GM18520 (cell line): ENCODE measurements around the gene HSD17B12.

Source experiments
- ATAC-seq: cut with Tn5 transposase; IDR thresholded peaks from one replicate; pipeline ENCODE4 v1.9.1; 2021; ENCODE audit not compliant: unreplicated experiment

The HSD17B12 gene

GRCh38 chr11:43687120-43687791 is 6.7 kb downstream of the HSD17B12 start:
- ATAC-seq = peak; percentile 46

GRCh38 chr11:43688394-43688793 is 7.9 kb downstream of the HSD17B12 start:
- no peak for ATAC-seq

GRCh38 chr11:43689167-43689566 is 8.6 kb downstream of the HSD17B12 start:
- no peak for ATAC-seq

- no peak for ATAC-seq
Observed at GRCh38 chr11:43690929-43691725, 10.6 kb downstream of the HSD17B12 start.

GRCh38 chr11:43691806-43692205 is 11.3 kb downstream of the HSD17B12 start:
- ATAC-seq = no peak

- no peak for ATAC-seq
Observed at GRCh38 chr11:43693069-43693468, 12.5 kb downstream of the HSD17B12 start.

- no peak for ATAC-seq
Observed at GRCh38 chr11:43693731-43694130, 13.2 kb downstream of the HSD17B12 start.

GRCh38 chr11:43694477-43694876 is 13.9 kb downstream of the HSD17B12 start:
- ATAC-seq = no peak

- ATAC-seq = no peak
Observed at GRCh38 chr11:43697679-43698078, 17.1 kb downstream of the HSD17B12 start.

- ATAC-seq = no peak
Observed at GRCh38 chr11:43699870-43700269, 19.3 kb downstream of the HSD17B12 start.

GRCh38 chr11:43706631-43707030 is 26.1 kb downstream of the HSD17B12 start:
- no peak for ATAC-seq

GRCh38 chr11:43708776-43709175 is 28.2 kb downstream of the HSD17B12 start:
- ATAC-seq = no peak

GRCh38 chr11:43709689-43710088 is 29.2 kb downstream of the HSD17B12 start:
- ATAC-seq = no peak

GRCh38 chr11:43712676-43713075 is 32.1 kb downstream of the HSD17B12 start:
- ATAC-seq = no peak

GRCh38 chr11:43718373-43718772 is 37.8 kb downstream of the HSD17B12 start:
- no peak for ATAC-seq

- no peak for ATAC-seq
Observed at GRCh38 chr11:43723617-43724016, 43.1 kb downstream of the HSD17B12 start.

GRCh38 chr11:43732225-43732624 is 51.7 kb downstream of the HSD17B12 start:
- ATAC-seq = no peak

- no peak for ATAC-seq
Observed at GRCh38 chr11:43734256-43734655, 53.7 kb downstream of the HSD17B12 start.

GRCh38 chr11:43735115-43735514 is 54.6 kb downstream of the HSD17B12 start:
- no peak for ATAC-seq

- ATAC-seq = no peak
Observed at GRCh38 chr11:43735961-43736360, 55.4 kb downstream of the HSD17B12 start.

GRCh38 chr11:43736502-43737200 is 56.1 kb downstream of the HSD17B12 start:
- no peak for ATAC-seq

GRCh38 chr11:43737201-43737590 is 56.7 kb downstream of the HSD17B12 start:
- no peak for ATAC-seq
